Medulla oblongata (tissue), 1 donor: Measurements from ENCODE around the gene TTC29.
"Not testable (repeated sequence)": the region's sequence is repeated elsewhere in the genome, so short reads cannot be mapped to it uniquely, and the experiment has no call there.

ENCODE experiments used
- DNase-seq: peaks from one replicate; pipeline ENCODE4 v3.0.0-alpha.2; 2015; ENCODE audit errors: extremely low spot score

The TTC29 gene

DNA sequence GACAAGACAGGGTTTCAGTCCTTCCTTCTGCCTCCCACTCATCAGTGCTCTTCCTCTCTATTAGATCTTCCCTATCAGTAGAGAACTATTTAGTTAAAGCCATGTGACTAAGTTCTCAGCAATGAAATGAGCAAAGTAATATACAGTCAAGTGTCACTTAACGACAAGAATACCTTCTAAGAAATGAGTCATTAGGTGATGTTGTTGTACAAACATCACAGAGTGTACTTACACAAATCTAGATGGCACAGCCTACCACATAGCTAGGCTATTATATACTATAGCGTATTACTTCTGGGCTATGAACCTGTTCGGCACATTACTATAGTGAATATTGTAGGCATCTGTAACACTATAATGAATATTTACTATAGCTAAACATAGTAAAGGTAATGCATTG is 235.7 kb downstream of the TTC29 start:
- no peak for DNase-seq

DNA sequence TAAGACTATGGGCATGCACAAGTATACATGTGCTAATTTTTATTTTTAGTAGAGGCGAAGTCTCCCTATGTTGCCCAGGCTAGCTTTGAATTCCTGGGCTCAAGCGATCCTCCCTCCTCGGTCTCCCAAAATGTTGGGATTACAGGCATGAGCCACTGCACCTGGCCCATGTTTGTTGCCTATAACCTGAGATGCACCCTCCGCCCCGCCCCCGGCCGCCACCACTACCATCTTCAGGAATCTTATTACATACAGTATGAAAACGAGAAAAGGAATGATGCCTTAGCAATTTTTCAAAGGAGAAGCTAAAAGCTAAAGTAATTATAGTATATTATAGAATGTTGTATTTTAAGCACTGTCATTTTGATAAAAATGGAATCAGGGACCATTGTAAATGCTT is 245.8 kb downstream of the TTC29 start:
- DNase-seq = no peak

DNA sequence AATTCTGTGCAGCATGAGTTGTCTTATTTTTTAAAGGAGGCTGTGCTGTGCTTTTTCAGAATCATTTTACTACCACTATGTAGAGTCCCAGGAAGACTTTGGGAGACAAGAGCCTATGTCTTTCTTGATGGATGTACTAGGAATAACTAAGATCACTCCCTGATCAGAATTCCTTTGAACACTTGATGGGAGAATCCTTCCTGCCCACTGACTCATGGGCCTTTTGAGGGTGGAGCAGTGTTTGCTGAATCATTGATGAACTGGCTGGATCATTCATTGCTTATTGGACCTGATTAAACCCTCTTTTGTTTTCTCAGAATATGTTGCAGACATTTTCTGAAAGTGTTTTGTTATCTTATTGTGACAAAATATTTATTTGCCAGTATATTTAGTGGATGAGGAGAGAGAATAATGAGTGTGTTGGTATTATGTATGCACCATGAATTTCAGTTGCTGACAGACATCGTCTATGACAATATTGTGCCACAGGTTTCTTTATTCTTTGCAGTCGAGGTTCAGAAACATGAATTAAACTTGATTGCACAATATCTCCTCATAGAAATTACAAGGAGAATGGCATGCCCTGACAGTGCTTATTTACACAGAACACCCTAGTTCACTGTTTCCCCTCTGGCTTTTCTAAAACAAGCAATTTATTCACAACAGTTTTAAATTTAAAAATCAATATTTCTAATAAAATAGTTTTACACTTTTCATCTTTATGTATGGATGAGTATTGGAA is 270.7 kb downstream of the TTC29 start:
- DNase-seq = no peak

DNA sequence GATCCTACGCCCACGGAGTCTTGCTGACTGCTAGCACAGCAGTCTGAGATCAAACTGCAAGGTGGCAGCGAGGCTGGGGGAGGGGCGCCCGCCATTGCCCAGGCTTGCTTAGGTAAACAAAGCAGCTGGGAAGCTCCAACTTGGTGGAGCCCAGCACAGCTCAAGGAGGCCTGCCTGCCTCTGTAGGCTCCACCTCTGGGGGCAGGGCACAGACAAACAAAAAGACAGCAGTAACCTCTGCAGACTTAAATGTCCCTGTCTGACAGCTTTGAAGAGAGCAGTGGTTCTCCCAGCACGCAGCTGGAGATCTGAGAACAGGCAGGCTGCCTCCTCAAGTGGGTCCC is 281.7 kb downstream of the TTC29 start:
- DNase-seq = not testable (repeated sequence)

DNA sequence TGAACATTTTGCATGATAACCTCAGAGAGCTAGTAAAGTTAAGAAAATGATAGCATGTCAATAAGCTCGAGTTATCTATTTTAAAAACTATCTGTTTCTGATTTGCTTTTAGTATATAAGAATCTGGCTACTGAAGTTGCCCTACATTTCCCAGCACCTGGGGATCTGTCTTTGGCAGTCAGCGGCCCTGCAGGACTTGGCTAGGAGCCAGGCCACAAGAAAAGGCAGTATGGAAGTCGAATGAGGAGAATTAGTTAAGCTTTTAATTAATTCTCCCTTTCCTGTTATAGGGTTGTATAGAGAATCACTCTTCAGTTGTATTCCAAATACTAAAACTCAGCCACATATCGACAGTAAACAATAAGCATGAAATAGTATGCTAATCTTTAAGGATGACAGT is 284.3 kb downstream of the TTC29 start:
- DNase-seq = no peak
